GM12865 (cell line): Measurements from ENCODE around the gene TBC1D20.
"Not testable (repeated sequence)": the region's sequence is repeated elsewhere in the genome, so short reads cannot be mapped to it uniquely, and the experiment has no call there.

ENCODE experiments used
- DNase-seq: peaks from one replicate; pipeline ENCODE4 v3.0.0; 2010; ENCODE audit warnings: low read depth
- H3K4me3 ChIP-seq: 2 replicates; pipeline ENCODE4 v1.5.1; 2011; ENCODE audit warnings: mild to moderate bottlenecking, low read depth, low read length, control low read depth
- CTCF ChIP-seq: IDR thresholded peaks from 2 replicates; pipeline ENCODE4 v1.5.1; 2011; ENCODE audit warnings: low read length, control low read depth, low read depth, inconsistent platforms; ENCODE audit not compliant: insufficient read depth; ENCODE audit errors: missing control alignments

Gene TBC1D20

GRCh38 chr20:462199-462991, at the start of gene TBC1D20:
TSS of gene TBC1D20 (minus strand) at chr20:462533. CDS start at chr20:462405, 128 bp downstream.
- TF ChIP-seq CTCF = no peak
- peak; percentile 92 for DNase-seq
- H3K4me3 ChIP-seq = peak within 1 kb of the TSS; percentile 77

GRCh38 chr20:510328-511057, 48.2 kb upstream of the TBC1D20 start:
- H3K4me3 ChIP-seq, DNase-seq: not testable (repeated sequence)

GRCh38 chr20:508364-508787, 46.0 kb upstream of the TBC1D20 start:
- H3K4me3 ChIP-seq, DNase-seq: not testable (repeated sequence)

- H3K4me3 ChIP-seq = no peak overlapping the region
- no peak for DNase-seq
- TF ChIP-seq CTCF = no peak
These were observed 45.5 kb upstream of the TBC1D20 start for GRCh38 chr20:507761-508332.

GRCh38 chr20:507006-507758, 44.8 kb upstream of the TBC1D20 start:
- H3K4me3 ChIP-seq = no peak overlapping the region
- no peak for DNase-seq
- no peak for TF ChIP-seq CTCF

- no peak for DNase-seq
- H3K4me3 ChIP-seq = no peak overlapping the region
- no peak for TF ChIP-seq CTCF
These were observed 42.3 kb upstream of the TBC1D20 start for GRCh38 chr20:504632-505075.

- DNase-seq = no peak
- TF ChIP-seq CTCF = no peak
These were observed 40.9 kb upstream of the TBC1D20 start for GRCh38 chr20:503048-503737.

More at GRCh38 chr20:503048-503737, 40.9 kb upstream of the TBC1D20 start:
- no peak overlapping the region for H3K4me3 ChIP-seq
